NCI-H1436 treated with DMSO at 0.1 percent for 48 hours (cell line): ENCODE measurements around the gene GSTP1.

Source experiments
- DNase-seq: peaks from one replicate; lab custom pipeline; 2025; lab: John Stamatoyannopoulos, UW

Gene GSTP1

DNA sequence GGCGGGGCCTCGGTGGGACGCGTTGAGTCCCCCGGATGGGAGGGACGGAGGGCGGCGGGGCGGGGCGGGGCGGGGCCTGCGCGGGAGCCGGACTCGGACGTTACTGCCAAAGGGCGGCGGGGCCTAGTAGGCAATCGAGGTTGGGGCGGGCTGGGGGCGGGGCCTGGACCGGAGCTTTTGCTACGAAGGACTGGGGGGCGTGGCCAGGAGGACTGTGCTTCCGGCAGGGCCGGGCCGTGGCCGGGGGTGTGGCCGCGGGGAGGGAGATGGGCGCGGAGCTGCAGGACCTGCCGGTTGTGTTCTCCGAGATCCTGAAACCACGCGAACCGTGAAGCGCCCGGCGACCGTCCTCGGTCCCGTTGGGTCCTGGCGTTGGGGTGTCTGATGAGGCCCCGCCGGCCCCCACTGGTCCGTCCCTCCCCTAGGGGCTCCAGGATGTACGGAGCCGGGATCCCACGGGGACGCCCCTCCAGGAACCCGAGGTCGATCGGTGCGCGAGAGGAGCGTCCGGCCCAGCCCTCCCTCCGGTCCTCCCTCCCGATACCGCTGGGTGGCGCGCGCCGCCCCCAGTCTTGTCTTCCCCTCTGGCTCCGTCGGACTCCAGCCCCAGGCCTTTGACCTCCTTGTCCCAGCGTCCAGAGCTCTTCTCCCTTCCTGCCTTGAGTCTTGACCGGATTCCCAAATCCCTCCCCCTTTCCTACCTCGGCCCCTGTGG, 46.8 kb downstream of the GSTP1 start:
- DNase-seq, result peak; percentile 69

DNA sequence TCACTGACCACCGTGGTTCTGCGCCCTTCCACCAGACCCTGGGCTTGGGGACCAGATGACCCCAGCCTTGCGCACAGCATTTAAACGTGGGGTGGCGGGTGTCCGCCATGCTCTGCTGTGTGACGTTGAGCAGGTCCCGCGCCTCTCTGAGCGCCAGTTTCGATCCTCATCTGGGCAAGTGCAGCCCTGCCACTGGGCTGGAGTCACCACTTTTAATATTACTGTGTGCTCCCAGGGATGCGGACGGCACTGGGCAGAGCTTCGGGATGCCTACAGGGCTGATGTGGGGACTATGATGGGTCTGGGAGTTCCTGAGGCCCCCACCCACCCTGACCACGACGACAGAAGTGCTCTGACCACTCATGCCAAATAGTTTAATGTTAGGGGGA, 47.3 kb downstream of the GSTP1 start:
- DNase-seq, result no peak

DNA sequence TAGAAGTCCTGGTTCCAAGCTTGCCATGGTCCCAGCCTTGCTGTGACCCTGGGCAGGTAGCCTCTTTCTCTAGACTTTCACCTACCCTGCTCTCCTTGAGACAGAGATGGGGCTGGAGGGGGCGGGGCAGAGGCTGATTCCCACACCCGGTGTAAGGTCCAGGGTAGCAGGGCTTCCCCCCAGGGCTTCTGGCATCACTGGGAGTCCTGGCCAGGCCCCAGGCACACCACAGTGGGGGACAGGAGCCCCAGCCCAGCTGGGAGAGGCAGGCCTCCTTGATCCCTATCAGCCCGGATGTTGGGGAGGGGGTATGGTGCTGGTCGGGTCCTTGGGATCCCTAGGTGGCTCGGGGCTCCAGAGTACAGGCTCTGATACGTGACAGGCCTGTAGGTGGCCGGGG, 47.8 kb downstream of the GSTP1 start:
- no peak for DNase-seq

DNA sequence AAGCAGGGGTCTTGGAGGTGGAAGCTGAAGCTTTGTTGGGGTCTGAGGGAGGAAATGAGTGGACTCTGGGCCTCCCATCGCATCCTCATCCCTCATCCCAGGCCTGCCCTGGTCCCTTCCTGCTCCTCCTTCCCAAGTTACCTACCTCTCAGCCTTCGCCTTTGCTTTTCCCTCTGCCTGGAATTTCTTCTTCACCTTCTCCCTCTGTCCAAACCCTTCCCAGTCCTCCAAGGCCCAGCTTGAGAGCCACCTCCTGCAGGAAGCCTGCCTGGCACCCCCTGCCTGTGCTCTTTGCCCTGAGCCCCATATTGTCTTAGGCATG, 48.2 kb downstream of the GSTP1 start:
- no peak for DNase-seq

DNA sequence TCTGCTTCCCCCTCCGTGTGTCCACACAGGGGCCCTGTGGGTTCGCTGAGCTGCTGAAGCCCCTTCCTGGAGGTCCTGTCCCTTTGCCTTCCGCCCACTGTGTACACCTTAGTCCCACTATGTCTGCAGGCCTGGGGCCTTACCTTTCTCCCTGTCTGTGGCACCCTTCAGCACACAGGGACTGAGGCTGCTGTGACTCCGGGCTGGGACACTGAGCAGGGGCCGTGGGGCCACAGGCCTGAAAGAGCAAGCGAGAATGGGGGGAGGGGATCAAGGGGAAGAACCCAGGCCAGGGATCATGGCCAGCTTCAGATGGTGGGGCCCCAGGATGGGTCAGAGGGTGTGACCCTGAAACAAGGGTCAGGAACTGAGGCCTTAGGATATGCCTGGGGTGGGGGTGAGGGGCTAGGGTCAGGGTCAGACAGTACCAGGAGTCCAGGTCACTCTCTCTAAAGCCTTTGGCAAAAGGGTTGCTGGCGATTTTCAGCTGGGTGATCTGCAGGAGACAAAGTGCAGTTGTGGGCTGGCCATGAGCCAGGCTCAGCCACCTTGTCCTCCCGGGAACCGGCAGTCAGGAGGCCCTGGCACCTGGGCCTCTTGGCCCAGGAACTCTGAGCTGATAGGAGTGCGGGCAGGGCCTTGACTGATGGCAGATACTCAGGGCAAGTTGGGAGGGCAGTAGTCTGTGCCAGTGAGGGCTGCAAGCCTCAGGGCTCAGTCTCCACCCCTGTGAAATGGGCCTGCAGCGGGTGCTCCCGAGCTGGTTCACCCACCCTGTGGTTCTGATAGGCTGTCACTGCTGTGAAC, 48.8 kb downstream of the GSTP1 start:
- DNase-seq, result no peak

DNA sequence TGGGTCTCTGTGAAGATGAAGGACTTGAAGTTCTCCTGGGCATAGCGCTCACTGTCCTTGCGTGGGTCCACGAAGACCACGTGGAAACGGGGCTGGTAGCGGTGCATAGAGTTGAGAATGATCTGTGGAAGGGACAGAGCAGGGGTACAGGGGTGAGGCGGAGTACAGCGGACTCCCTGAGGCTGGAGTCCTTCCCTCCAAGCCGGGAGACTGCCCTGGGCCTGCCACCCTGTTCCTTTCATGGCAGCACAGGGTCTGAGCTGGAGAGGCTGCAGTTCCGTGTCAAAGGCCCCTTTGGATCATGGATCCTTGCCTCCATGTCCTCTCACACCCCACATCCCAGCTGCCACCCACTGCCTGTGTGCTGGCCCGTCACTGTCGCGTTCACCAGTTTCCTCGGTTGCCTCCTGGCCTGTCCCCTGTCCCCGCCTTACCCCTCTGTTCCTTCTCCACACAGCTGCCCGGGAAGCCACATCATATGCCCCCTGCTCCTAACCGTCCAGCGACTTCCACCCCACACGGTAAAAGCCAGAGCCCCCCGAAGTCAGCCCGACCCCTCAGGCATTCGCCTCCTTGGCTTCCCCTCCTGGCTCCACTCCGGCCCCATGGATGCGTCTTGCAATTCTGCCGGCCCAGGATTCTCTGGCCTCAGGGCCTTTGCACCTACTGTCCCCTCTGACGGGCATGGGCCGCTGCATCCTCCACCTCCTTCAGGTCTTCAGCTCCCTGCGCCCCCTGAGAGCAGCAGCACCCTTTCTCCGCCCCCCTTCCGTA, 49.6 kb downstream of the GSTP1 start:
- DNase-seq, result no peak

DNA sequence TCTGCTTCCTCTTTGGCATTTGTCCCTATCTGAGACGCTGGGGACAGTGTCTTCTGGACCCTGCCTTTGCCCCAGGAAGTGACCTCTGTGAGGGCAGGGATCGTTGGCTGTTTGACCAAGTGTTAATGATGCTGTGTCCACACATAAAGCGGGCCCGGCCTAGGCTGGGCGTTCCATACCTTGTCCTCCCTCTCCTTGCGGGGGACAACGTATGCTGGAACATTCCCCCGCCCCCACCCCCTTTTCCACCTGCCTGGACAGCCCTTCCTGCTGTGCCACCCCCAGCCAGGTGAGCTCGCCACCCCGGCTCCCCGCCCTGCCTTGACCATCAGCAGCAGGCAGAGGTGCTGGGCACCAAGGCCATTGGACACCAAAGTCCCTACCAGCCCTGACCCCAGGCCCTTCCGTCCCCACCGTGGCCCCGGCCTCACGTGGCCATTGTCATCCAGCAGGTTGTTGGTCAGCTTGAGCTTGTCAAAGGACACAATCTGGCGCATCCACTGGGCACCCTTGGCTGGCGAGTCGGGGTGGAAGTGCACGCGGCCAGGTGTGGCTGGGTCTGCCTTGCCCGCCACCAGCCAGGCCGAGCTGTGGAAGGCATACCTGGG, 50.2 kb downstream of the GSTP1 start:
- no peak for DNase-seq

DNA sequence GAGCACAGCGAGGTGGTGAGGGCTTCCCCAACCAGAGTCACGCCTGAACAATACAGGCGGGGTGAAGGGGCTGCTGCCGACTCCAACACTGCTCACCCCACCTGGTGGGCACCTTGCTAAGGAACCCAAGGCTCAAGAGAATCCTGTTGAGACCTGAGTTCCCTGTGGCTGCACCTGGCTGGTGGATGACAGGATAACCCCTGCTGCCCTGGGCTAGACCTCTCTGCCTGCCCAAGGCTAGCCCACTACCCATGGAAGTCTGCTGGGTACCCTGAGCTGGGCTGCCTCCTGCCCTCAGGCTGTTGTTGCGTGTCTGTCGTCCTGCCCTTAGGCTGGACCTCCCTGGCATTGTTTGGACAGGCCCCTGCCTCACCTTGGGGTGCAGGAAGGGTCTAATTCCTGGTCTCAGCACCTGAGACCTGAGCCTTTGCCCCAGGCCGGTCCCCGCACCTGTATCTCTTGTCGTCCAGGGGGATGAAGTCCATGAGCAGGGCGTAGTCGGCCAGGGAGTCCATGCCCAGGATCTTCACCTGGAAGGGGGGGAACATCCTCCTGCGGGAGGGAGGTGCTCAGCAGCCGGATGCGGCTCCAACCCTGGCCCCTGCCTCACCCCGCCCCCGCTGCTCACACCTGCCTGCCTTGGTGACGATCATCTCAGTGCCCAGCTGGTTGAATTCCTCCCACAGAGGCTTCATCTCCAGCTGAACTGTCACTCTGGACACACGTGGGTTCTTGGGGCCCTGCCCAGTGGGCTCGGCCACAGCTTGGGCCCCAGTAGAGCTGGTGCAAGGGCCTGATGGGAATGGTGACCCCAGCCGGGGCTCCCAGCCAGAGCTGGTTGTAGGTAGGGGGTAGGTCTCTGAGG, 51.0 kb downstream of the GSTP1 start:
- no peak for DNase-seq

DNA sequence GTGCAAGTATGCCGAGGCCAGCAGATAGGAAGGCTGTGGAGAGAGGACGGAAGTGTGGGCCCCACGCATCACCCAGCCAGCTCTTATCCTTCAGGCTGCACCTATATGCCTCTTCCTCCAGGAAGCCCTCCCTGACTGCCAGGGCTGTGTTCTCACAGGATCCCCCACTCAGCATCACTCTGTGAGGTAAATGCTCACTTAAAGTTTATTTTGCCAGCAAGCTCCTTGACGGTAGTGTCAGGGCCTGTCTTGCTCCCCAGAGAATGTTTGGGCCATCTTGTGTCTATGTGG, 51.6 kb downstream of the GSTP1 start:
- no peak for DNase-seq
